ENCODE results near the gene CHST15. TPM values are rescaled to one million over a fixed set of nuclear protein-coding genes. Genes with fewer than 3 reads are reported as not detected.

The CHST15 gene, protein sequence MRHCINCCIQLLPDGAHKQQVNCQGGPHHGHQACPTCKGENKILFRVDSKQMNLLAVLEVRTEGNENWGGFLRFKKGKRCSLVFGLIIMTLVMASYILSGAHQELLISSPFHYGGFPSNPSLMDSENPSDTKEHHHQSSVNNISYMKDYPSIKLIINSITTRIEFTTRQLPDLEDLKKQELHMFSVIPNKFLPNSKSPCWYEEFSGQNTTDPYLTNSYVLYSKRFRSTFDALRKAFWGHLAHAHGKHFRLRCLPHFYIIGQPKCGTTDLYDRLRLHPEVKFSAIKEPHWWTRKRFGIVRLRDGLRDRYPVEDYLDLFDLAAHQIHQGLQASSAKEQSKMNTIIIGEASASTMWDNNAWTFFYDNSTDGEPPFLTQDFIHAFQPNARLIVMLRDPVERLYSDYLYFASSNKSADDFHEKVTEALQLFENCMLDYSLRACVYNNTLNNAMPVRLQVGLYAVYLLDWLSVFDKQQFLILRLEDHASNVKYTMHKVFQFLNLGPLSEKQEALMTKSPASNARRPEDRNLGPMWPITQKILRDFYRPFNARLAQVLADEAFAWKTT
- total RNA-seq, result 23.9 TPM

- Histone ChIP-seq H3K9me3 (ENCODE audit: low read depth, low read length) (no peaks in the 10 kb centered on the region), H3K4me1 (ENCODE audit: insufficient read depth, low read length) (peaks cover 51% of the 10 kb centered on the region), H3K4me3 (ENCODE audit: low read length) (peak within 1 kb of the TSS; percentile 59), H3K27me3 (ENCODE audit: insufficient read depth, low read length) (peaks cover 2% of the 10 kb centered on the region)
Measured at GRCh38 chr10:124092860-124093773, at the start of gene CHST15. Gene CHST15, minus strand, starts transcription at chr10:124093598. Its CDS starts 47,386 bp downstream, at chr10:124046212.

- Histone ChIP-seq H3K4me3 (ENCODE audit: low read length) (no peak overlapping the region), H3K27me3 (ENCODE audit: insufficient read depth, low read length) (no peaks in the 10 kb centered on the region), H3K4me1 (ENCODE audit: insufficient read depth, low read length) (peaks cover 59% of the 10 kb centered on the region), H3K9me3 (ENCODE audit: low read depth, low read length) (no peaks in the 10 kb centered on the region)
Measured at GRCh38 chr10:124142960-124143359, 49.6 kb upstream of the CHST15 start.

DNA sequence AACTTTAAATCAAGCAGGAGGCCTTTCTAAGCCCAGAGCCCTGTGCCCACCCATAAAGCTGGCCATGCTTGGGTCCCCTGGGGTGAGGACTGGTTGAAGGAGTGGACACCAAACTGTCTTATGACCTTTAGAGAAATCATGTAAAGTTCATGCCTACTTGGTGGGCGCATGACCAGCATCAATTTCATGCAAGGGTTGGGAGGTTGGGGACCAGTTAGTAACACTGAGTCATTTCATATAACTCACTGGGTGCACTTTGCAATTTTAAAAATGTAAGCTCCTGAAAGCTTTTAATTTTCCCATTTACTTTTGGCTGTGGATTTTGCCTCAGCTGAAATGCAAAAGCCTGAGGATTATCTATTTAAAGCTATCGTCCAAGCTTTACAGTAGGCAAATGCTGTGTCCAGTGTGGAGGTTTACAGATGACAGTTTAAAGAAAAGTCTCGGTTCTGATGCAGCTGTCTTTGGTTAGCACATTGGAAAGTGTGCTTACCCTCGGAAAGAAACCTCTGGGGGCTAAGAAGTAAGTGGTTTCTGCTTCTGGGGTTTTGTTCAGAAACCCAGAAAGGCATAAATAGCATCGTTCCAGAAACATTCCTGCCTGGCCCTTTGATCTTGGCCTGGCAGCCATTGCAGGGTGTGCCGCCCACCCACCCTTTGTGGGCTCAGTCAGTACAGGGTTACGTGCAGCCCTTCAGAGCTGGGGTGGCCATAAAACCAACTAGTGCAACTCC lies 48.8 kb upstream of the CHST15 start:
- Histone ChIP-seq H3K9me3 (ENCODE audit: low read depth, low read length) (no peaks in the 10 kb centered on the region), H3K4me1 (ENCODE audit: insufficient read depth, low read length) (peaks cover 51% of the 10 kb centered on the region), H3K27me3 (ENCODE audit: insufficient read depth, low read length) (no peaks in the 10 kb centered on the region), H3K4me3 (ENCODE audit: low read length) (no peak overlapping the region)

GRCh38 chr10:124138883-124139348 lies 45.5 kb upstream of the CHST15 start:
- no peak overlapping the region for H3K4me3 ChIP-seq (ENCODE audit: low read length)
- peaks cover 18% of the 10 kb centered on the region for H3K4me1 ChIP-seq (ENCODE audit: insufficient read depth, low read length)
- no peaks in the 10 kb centered on the region for H3K27me3 ChIP-seq (ENCODE audit: insufficient read depth, low read length)
- no peaks in the 10 kb centered on the region for H3K9me3 ChIP-seq (ENCODE audit: low read depth, low read length)

DNA sequence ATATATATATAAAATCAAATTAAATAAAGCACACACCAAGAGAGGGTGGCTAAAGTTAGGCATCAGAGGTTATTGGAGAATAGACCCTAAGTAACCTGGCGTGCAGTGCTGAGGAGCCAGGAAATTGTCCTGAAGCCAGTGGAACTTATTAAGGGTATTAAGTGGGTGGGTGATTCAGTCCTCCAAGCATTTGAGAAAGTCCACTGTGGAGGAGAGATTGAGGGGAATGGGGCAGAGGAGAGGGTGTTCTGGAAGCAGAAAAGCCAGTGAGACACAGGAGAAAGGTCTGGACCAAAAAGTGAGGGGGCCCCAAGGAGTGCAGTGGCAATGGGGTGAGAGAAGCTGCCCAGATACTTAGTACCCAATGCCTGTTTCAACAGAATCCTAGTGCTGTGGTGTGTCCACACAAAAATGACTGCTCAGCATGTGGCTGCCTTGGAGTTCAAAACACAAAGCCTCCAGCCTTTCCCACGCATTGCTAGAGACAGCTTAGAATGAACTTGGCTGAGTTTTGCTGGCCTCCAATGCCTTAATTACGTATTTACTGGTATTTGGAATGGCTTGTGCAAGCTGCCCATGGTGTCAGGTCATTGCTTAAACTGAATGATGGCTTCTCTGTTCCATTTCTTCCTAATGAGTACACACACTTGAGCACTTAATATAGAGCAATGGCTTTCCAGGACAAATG lies 44.9 kb upstream of the CHST15 start:
- Histone ChIP-seq H3K9me3 (ENCODE audit: low read depth, low read length) (no peaks in the 10 kb centered on the region), H3K27me3 (ENCODE audit: insufficient read depth, low read length) (no peaks in the 10 kb centered on the region), H3K4me3 (ENCODE audit: low read length) (no peak overlapping the region), H3K4me1 (ENCODE audit: insufficient read depth, low read length) (peaks cover 12% of the 10 kb centered on the region)

- H3K4me1 ChIP-seq (ENCODE audit: insufficient read depth, low read length), result no peaks in the 10 kb centered on the region
- H3K27me3 ChIP-seq (ENCODE audit: insufficient read depth, low read length), result no peaks in the 10 kb centered on the region
- H3K4me3 ChIP-seq (ENCODE audit: low read length), result no peak overlapping the region
Measured at GRCh38 chr10:124134251-124134893, 41.0 kb upstream of the CHST15 start.

GRCh38 chr10:124132876-124133275 lies 39.5 kb upstream of the CHST15 start:
- H3K4me3 ChIP-seq (ENCODE audit: low read length), result no peak overlapping the region
- H3K27me3 ChIP-seq (ENCODE audit: insufficient read depth, low read length), result no peaks in the 10 kb centered on the region
- H3K4me1 ChIP-seq (ENCODE audit: insufficient read depth, low read length), result no peaks in the 10 kb centered on the region
- no peaks in the 10 kb centered on the region for H3K9me3 ChIP-seq (ENCODE audit: low read depth, low read length)

More at GRCh38 chr10:124134251-124134893, 41.0 kb upstream of the CHST15 start:
- H3K9me3 ChIP-seq (ENCODE audit: low read depth, low read length), result no peaks in the 10 kb centered on the region

DNA sequence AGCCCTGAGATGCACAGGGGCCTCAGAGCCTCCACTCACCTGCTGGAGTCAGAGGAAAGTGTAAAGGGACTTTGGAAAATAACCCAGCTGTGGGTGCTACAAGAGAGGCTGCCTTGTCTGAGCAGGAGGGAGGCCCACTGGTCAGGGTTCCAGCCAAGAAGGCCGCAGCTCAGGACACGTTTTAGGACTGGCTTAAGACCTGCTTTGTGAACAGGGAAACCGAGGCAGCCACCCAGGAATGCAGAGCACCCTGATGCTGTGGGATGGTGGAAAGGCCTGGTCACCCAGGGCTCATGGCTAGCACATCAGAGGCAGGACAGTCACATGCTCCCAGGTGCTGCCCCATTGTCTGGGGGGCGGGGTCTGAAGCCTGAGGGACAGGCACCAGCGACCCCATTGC lies 38.9 kb upstream of the CHST15 start:
- Histone ChIP-seq H3K4me1 (ENCODE audit: insufficient read depth, low read length) (peaks cover under 1% of the 10 kb centered on the region), H3K4me3 (ENCODE audit: low read length) (no peak overlapping the region), H3K9me3 (ENCODE audit: low read depth, low read length) (no peaks in the 10 kb centered on the region), H3K27me3 (ENCODE audit: insufficient read depth, low read length) (no peaks in the 10 kb centered on the region)

DNA sequence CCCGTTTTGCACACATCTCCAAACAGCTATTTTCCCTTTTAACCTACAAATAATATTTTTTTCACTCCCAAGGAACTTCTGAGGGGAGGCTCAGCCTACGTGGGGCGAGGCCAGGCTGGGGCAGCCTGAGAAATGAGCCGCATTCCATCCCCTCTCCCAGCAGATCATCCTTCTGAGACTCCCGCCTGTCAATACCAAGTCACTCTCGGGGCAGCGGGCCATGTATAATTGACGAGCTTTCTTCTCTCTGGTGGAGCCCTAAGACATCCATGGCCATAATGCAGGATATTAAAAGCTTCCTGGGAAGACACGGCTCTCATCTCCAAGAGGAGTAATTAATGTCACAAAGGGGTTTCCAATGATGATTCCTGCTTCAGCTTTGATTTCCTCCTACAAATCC lies 37.8 kb upstream of the CHST15 start:
- H3K4me1 ChIP-seq (ENCODE audit: insufficient read depth, low read length), result peaks cover 12% of the 10 kb centered on the region
- no peaks in the 10 kb centered on the region for H3K9me3 ChIP-seq (ENCODE audit: low read depth, low read length)
- H3K27me3 ChIP-seq (ENCODE audit: insufficient read depth, low read length), result no peaks in the 10 kb centered on the region
- no peak overlapping the region for H3K4me3 ChIP-seq (ENCODE audit: low read length)

GRCh38 chr10:124130198-124130900 lies 37.0 kb upstream of the CHST15 start:
- peaks cover 20% of the 10 kb centered on the region for H3K4me1 ChIP-seq (ENCODE audit: insufficient read depth, low read length)
- no peaks in the 10 kb centered on the region for H3K9me3 ChIP-seq (ENCODE audit: low read depth, low read length)
- no peak overlapping the region for H3K4me3 ChIP-seq (ENCODE audit: low read length)
- no peaks in the 10 kb centered on the region for H3K27me3 ChIP-seq (ENCODE audit: insufficient read depth, low read length)

- no peak overlapping the region for H3K4me3 ChIP-seq (ENCODE audit: low read length)
- H3K9me3 ChIP-seq (ENCODE audit: low read depth, low read length), result no peaks in the 10 kb centered on the region
- peaks cover 25% of the 10 kb centered on the region for H3K4me1 ChIP-seq (ENCODE audit: insufficient read depth, low read length)
- no peaks in the 10 kb centered on the region for H3K27me3 ChIP-seq (ENCODE audit: insufficient read depth, low read length)
Measured at GRCh38 chr10:124129471-124129870, 36.1 kb upstream of the CHST15 start.

DNA sequence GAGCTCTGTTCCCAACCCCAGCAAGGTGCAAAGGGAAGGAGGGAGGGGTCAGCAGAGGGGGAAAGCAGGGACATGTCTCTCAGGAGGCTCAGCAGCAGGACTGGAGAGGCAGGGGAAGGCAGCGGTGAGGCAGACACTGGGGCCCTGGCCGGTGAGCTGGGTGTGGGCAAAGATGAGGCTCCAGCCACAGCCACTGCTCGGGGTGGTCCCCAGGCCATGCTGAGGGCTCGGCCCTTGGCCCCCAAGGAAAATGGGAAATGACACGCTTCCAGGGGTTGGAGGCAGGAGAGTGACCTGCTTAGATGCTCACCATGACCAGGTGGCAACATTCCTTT lies 35.4 kb upstream of the CHST15 start:
- H3K27me3 ChIP-seq (ENCODE audit: insufficient read depth, low read length), result no peaks in the 10 kb centered on the region
- no peak overlapping the region for H3K4me3 ChIP-seq (ENCODE audit: low read length)
- peaks cover 32% of the 10 kb centered on the region for H3K4me1 ChIP-seq (ENCODE audit: insufficient read depth, low read length)
- H3K9me3 ChIP-seq (ENCODE audit: low read depth, low read length), result no peaks in the 10 kb centered on the region

All from mononuclear cell (primary cell).